Measurements from ENCODE around the gene SPATA46. TPM values are rescaled to one million over a fixed set of nuclear protein-coding genes. Genes with fewer than 3 reads are reported as not detected.

SPATA46 gene
- total and polyA plus RNA-seq, 9 of the 15 experiments (the other 6 are each of a cell fraction or from before 2014, with no cell fraction given), result 0.04 to 0.11 TPM; not detected in 7

DNA sequence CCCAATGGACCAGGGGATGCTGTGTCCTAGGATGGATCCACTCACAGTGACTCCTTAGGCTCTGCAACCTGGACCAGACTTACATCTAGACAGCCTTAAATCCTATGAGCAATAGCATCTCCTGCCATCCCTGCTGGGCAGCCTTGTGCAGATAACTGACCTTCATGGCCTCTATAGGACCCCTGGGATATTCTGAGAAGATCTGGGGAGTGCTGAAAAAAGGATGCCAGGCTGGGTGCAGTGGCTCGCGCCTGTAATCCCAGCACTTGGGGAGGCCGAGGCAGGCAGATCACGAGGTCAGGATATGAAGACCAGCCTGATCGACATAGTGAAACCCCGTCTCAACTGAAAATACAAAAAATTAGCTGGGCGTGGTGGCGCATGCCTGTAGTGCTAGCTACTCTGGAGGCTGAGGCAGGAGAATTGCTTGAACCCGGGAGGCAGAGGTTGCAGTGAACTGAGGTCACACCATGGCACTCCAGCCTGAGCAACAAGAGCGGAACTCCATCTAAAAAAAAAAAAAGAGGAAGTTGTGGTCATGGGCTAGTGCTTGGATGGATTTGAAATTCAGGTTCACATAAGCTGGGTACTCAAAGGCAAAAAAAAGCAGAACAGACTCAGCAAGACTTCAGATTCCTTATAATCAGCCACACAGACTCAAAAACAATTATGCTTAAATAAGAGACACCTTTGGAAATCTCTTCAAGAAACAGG lies 46.2 kb upstream of the SPATA46 start (continued):
- no peak for TF ChIP-seq PHF21A (IDR thresholded peaks at IDR 0.05; ENCODE audit: borderline replicate concordance, low read depth)
- peak; percentile 63; the same call in 1 of the 2 replicates for TF ChIP-seq CTBP1 (IDR thresholded peaks at IDR 0.05; ENCODE audit: borderline replicate concordance)
- no peak for TF ChIP-seq ZSCAN29 (IDR thresholded peaks at IDR 0.05)
- no peak for TF ChIP-seq ZNF212 (CRISPR knock-in tag; IDR thresholded peaks at IDR 0.05)
- TF ChIP-seq, protein P1, sequence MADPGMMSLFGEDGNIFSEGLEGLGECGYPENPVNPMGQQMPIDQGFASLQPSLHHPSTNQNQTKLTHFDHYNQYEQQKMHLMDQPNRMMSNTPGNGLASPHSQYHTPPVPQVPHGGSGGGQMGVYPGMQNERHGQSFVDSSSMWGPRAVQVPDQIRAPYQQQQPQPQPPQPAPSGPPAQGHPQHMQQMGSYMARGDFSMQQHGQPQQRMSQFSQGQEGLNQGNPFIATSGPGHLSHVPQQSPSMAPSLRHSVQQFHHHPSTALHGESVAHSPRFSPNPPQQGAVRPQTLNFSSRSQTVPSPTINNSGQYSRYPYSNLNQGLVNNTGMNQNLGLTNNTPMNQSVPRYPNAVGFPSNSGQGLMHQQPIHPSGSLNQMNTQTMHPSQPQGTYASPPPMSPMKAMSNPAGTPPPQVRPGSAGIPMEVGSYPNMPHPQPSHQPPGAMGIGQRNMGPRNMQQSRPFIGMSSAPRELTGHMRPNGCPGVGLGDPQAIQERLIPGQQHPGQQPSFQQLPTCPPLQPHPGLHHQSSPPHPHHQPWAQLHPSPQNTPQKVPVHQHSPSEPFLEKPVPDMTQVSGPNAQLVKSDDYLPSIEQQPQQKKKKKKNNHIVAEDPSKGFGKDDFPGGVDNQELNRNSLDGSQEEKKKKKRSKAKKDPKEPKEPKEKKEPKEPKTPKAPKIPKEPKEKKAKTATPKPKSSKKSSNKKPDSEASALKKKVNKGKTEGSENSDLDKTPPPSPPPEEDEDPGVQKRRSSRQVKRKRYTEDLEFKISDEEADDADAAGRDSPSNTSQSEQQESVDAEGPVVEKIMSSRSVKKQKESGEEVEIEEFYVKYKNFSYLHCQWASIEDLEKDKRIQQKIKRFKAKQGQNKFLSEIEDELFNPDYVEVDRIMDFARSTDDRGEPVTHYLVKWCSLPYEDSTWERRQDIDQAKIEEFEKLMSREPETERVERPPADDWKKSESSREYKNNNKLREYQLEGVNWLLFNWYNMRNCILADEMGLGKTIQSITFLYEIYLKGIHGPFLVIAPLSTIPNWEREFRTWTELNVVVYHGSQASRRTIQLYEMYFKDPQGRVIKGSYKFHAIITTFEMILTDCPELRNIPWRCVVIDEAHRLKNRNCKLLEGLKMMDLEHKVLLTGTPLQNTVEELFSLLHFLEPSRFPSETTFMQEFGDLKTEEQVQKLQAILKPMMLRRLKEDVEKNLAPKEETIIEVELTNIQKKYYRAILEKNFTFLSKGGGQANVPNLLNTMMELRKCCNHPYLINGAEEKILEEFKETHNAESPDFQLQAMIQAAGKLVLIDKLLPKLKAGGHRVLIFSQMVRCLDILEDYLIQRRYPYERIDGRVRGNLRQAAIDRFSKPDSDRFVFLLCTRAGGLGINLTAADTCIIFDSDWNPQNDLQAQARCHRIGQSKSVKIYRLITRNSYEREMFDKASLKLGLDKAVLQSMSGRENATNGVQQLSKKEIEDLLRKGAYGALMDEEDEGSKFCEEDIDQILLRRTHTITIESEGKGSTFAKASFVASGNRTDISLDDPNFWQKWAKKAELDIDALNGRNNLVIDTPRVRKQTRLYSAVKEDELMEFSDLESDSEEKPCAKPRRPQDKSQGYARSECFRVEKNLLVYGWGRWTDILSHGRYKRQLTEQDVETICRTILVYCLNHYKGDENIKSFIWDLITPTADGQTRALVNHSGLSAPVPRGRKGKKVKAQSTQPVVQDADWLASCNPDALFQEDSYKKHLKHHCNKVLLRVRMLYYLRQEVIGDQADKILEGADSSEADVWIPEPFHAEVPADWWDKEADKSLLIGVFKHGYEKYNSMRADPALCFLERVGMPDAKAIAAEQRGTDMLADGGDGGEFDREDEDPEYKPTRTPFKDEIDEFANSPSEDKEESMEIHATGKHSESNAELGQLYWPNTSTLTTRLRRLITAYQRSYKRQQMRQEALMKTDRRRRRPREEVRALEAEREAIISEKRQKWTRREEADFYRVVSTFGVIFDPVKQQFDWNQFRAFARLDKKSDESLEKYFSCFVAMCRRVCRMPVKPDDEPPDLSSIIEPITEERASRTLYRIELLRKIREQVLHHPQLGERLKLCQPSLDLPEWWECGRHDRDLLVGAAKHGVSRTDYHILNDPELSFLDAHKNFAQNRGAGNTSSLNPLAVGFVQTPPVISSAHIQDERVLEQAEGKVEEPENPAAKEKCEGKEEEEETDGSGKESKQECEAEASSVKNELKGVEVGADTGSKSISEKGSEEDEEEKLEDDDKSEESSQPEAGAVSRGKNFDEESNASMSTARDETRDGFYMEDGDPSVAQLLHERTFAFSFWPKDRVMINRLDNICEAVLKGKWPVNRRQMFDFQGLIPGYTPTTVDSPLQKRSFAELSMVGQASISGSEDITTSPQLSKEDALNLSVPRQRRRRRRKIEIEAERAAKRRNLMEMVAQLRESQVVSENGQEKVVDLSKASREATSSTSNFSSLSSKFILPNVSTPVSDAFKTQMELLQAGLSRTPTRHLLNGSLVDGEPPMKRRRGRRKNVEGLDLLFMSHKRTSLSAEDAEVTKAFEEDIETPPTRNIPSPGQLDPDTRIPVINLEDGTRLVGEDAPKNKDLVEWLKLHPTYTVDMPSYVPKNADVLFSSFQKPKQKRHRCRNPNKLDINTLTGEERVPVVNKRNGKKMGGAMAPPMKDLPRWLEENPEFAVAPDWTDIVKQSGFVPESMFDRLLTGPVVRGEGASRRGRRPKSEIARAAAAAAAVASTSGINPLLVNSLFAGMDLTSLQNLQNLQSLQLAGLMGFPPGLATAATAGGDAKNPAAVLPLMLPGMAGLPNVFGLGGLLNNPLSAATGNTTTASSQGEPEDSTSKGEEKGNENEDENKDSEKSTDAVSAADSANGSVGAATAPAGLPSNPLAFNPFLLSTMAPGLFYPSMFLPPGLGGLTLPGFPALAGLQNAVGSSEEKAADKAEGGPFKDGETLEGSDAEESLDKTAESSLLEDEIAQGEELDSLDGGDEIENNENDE (IDR thresholded peaks at IDR 0.05; ENCODE audit: low read depth, low read length), result no peak
- TF ChIP-seq NFIX (CRISPR knock-in tag; IDR thresholded peaks at IDR 0.05; ENCODE audit: low read depth), result no peak
- peak; percentile 38; the same call in 1 of the 2 replicates for TF ChIP-seq CBX1 (IDR thresholded peaks at IDR 0.05; ENCODE audit: low read depth)
- peak; percentile 21; the same call in 1 of the 2 replicates for TF ChIP-seq PML (IDR thresholded peaks at IDR 0.05; ENCODE audit: low read length)
- no peak for TF ChIP-seq C11orf30 (IDR thresholded peaks at IDR 0.05; ENCODE audit: low read depth)
- no peak for TF ChIP-seq NCOA2 (IDR thresholded peaks at IDR 0.05; ENCODE audit: partially characterized antibody in 2 of 2)
- TF ChIP-seq RBM34 (IDR thresholded peaks at IDR 0.05; ENCODE audit: borderline replicate concordance, insufficient read depth, low read length), result no peak
- TF ChIP-seq, protein P2, sequence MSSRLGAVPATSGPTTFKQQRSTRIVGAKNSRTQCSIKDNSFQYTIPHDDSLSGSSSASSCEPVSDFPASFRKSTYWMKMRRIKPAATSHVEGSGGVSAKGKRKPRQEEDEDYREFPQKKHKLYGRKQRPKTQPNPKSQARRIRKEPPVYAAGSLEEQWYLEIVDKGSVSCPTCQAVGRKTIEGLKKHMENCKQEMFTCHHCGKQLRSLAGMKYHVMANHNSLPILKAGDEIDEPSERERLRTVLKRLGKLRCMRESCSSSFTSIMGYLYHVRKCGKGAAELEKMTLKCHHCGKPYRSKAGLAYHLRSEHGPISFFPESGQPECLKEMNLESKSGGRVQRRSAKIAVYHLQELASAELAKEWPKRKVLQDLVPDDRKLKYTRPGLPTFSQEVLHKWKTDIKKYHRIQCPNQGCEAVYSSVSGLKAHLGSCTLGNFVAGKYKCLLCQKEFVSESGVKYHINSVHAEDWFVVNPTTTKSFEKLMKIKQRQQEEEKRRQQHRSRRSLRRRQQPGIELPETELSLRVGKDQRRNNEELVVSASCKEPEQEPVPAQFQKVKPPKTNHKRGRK (tag; IDR thresholded peaks at IDR 0.05), result no peak
- TF ChIP-seq, protein P3, sequence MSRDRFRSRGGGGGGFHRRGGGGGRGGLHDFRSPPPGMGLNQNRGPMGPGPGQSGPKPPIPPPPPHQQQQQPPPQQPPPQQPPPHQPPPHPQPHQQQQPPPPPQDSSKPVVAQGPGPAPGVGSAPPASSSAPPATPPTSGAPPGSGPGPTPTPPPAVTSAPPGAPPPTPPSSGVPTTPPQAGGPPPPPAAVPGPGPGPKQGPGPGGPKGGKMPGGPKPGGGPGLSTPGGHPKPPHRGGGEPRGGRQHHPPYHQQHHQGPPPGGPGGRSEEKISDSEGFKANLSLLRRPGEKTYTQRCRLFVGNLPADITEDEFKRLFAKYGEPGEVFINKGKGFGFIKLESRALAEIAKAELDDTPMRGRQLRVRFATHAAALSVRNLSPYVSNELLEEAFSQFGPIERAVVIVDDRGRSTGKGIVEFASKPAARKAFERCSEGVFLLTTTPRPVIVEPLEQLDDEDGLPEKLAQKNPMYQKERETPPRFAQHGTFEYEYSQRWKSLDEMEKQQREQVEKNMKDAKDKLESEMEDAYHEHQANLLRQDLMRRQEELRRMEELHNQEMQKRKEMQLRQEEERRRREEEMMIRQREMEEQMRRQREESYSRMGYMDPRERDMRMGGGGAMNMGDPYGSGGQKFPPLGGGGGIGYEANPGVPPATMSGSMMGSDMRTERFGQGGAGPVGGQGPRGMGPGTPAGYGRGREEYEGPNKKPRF (IDR thresholded peaks at IDR 0.05; ENCODE audit: low read depth, low read length), result no peak
